MM.1S (cell line): ENCODE measurements around the gene HOOK2.
"Not testable (repeated sequence)": the region's sequence is repeated elsewhere in the genome, so short reads cannot be mapped to it uniquely, and the experiment has no call there.

Experiments
- CTCF ChIP-seq: fragments of 300-600 bp; sonication (generic); IDR thresholded peaks from 2 replicates; pipeline ENCODE4 v1.5.1; 2016; ENCODE audit warnings: antibody characterized with exemption, low read length, mixed read lengths
- EZH2 ChIP-seq: fragments of 300-600 bp; sonication (generic); optimal IDR thresholded peaks from 2 replicates; pipeline ENCODE3; 2017; ENCODE audit warnings: low read depth, mild to moderate bottlenecking, antibody characterized with exemption, low read length, mixed read lengths

GRCh38 chr19:12713304-12713703 is 62.0 kb downstream of the HOOK2 start:
- TF ChIP-seq CTCF, EZH2: not testable (repeated sequence)
